ENCODE measurements around the gene VSNL1.

VSNL1 gene

DNA sequence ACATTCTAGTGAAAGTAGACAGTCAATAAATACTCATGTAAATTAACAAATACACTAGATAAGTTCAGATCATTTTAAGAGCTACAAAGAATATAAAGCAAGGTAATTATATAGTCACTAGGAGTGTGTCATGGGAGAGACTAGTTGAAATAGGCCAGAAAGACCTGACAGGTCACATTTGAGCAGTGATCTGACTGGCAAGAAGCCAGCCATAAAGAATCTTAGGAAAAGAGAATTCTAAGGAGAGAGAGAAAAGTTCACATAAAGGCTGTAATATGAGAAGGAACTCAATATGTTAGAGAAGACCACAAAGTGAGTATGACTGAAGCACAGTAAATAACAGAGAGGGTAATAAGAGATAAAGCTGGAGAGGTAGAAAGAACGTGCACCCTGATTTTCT is 31.2 kb downstream of the VSNL1 start:
- no peak overlapping the region for H3K27ac ChIP-seq
- no peak for TF ChIP-seq CTCF (IDR thresholded peaks at IDR 0.05; ENCODE audit: low read depth, low read length, missing control alignments)
- no peak for DNase-seq
- no peaks in the 10 kb centered on the region for H3K36me3 ChIP-seq (replicated peaks)
- in situ Hi-C loops (cut with HindIII; ENCODE audit: low pct_ligation_motif_present, low sequenced_read_pairs): no loop called here
- H3K27me3 ChIP-seq (replicated peaks): no peaks in the 10 kb centered on the region
- no peak overlapping the region for H3K4me3 ChIP-seq (ENCODE audit: low read depth, low read length)

DNA sequence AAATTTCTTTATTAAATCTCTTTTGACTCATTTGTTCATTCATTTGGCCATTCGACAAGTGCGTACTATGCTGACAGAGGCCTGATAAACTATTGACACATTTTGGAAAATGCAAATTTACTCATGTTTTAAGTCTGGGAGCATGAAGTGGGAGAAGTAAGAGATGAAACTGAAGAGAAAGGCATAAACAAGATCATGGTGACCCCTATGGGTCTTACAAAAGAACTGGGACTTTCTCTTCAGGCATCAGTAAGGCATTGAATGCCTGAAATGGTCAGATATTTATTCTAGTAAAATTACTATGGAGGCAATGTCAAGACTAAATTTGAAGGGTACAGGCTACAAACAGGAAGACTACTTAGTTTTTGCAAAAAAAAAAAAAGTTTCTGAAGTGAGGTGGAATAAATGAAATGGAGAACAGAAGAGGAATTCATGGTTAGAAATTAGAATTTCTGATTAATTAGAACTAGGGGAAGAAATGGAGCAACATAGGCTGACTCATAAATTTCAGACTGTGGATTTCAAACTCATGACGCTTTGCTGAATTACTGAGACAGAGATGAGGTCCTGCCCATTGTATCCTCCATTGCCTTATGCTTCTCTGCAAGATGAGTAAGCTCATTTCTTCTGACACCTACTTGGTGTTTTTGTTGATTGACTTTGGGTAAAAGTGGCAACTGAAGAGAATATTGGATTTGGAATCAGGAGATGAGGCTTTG is 32.7 kb downstream of the VSNL1 start:
- no peaks in the 10 kb centered on the region for H3K27me3 ChIP-seq (replicated peaks)
- H3K36me3 ChIP-seq (replicated peaks): no peaks in the 10 kb centered on the region
- no peak overlapping the region for H3K4me3 ChIP-seq (ENCODE audit: low read depth, low read length)
- peak; percentile 34 for TF ChIP-seq CTCF (IDR thresholded peaks at IDR 0.05; ENCODE audit: low read depth, low read length, missing control alignments)
- in situ Hi-C loops (cut with HindIII; ENCODE audit: low pct_ligation_motif_present, low sequenced_read_pairs): no loop called here
- H3K27ac ChIP-seq: no peak overlapping the region
- DNase-seq: no peak

DNA sequence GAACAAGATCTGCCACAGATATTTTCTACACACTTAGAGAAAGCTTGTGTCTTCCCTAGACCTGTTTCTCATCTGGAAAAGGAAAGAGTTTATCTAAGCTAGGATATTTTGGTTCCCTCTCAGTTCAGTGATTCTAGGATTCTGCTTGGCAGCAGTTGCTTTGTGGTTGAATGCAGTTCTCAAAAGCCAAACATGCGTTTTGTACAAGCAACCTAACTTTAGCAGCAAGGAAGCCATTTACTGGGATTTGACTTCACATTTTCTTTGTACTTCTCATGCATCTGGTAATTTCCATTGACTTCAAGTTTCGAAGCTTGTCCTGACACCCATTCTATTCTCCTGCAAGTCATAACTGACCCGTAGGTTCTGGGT is 33.3 kb downstream of the VSNL1 start:
- Histone ChIP-seq H3K4me3 (ENCODE audit: low read depth, low read length) (no peak overlapping the region), H3K27me3 (replicated peaks) (no peaks in the 10 kb centered on the region), H3K27ac (no peak overlapping the region), H3K36me3 (replicated peaks) (no peaks in the 10 kb centered on the region)
- in situ Hi-C loops (cut with HindIII; ENCODE audit: low pct_ligation_motif_present, low sequenced_read_pairs): no loop called here
- no peak for TF ChIP-seq CTCF (IDR thresholded peaks at IDR 0.05; ENCODE audit: low read depth, low read length, missing control alignments)
- no peak for DNase-seq

DNA sequence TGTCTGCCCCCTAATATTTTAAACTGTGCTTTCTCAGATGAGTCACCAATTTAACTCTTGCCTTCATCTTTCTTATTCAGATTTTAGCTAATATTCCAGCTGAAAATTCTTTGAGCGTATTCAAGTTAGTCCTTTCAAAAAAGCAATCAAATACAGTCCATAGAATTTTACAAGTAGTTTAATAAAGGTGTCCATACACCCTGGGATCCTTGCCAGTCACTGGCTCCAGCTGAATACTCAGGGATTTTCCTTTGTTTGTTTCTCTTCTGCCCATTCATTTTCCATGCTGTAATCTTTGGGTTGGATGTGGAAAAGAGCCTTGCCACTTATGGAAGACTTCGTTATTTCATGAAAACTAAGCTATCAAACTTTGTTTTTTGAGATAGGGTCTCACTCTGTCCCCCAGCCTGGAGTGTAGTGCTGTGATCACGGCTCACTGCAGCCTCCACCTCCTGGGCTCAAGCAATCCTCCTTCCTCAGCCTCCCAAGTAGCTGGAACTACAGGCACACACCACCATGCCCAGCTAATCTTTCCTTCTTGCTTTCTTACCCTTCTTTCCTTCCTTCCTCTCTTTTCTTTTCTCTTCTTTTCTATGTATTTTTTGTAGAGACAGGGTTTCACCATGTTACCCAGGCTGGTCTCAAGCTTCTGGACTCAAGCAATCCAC is 34.0 kb downstream of the VSNL1 start:
- no peak for TF ChIP-seq CTCF (IDR thresholded peaks at IDR 0.05; ENCODE audit: low read depth, low read length, missing control alignments)
- H3K36me3 ChIP-seq (replicated peaks): no peaks in the 10 kb centered on the region
- H3K27me3 ChIP-seq (replicated peaks): no peaks in the 10 kb centered on the region
- in situ Hi-C loops (cut with HindIII; ENCODE audit: low pct_ligation_motif_present, low sequenced_read_pairs): no loop called here
- no peak overlapping the region for H3K27ac ChIP-seq
- no peak for DNase-seq
- no peak overlapping the region for H3K4me3 ChIP-seq (ENCODE audit: low read depth, low read length)

DNA sequence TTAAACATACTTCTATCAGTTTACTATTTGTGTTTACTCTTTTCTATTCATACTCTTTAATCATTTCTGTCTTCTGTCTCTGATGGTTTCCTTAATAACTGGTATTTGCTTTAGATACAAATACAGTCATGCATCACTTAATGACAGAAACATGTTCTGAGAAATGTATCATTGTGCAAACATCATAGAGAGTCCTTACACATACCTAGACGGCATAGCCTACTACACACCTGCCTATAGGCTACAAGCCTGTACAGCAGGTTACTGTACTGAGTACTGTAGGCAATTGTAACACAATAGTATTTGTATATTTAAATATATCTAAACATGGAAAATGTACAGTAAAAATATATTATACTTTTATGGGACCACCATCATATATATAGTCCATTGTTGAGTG is 36.3 kb downstream of the VSNL1 start:
- in situ Hi-C loops (cut with HindIII; ENCODE audit: low pct_ligation_motif_present, low sequenced_read_pairs): no loop called here
- Histone ChIP-seq H3K4me3 (ENCODE audit: low read depth, low read length) (no peak overlapping the region), H3K27me3 (replicated peaks) (no peaks in the 10 kb centered on the region), H3K36me3 (replicated peaks) (no peaks in the 10 kb centered on the region), H3K27ac (no peak overlapping the region)
- no peak for DNase-seq
- no peak for TF ChIP-seq CTCF (IDR thresholded peaks at IDR 0.05; ENCODE audit: low read depth, low read length, missing control alignments)

All from brain microvascular endothelial cell (primary cell).